GM21717 (cell line): ENCODE results near the gene NDUFS3.

Source experiments
- ATAC-seq: cut with Tn5 transposase; IDR thresholded peaks from one replicate; pipeline ENCODE4 v1.9.1; 2021; ENCODE audit warnings: mild to moderate bottlenecking, moderate library complexity; ENCODE audit not compliant: unreplicated experiment

The NDUFS3 gene

GRCh38 chr11:47589584-47589976 lies 10.7 kb downstream of the NDUFS3 start:
- ATAC-seq: no peak

DNA sequence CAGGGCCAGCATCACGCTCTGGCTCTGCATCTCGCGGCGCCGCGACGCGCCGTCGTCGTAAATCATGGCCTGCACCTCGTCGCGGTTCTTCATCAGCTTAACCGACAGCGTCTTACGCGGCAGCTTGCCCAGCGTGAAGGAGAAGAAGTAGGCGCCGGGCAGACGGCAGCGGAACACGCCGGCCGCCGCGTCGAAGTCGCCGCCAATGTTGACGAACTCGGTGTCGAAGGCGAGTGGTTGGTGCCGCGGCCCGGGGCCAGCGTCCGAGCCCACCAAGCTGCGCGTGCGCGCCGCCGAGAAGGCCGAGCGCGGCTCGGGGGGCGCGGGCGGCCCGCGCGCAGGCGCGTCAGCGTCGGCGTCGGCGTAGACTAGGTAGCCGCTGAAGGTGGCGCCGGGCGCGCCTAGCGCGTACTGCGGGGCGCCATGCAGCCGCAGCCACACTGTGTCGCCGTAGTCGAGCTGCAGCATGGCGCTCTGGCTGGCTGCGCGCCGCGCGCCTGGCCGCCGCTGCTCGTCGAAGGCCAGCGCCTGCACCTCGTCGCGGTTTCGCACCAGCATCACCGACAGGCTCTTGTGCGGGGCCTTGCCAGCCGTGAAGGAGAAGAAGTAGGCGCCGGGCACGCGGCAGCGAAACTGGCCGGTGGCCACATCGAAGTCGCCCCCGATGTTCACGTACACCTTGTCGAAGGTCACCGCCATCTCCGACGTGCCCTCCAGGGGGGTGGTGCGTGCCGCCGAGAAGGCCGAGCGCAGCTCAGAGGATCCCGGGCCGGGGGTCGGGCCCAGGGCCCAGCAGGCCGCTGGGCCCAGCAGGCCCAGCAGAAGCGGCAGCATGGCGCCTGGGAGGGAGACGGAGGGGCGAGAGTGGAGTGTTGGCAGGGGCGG lies 11.3 kb downstream of the NDUFS3 start:
- no peak for ATAC-seq

GRCh38 chr11:47591764-47592163 lies 12.9 kb downstream of the NDUFS3 start:
- no peak for ATAC-seq

- no peak for ATAC-seq
These were observed 13.4 kb downstream of the NDUFS3 start for GRCh38 chr11:47592251-47592650.

- no peak for ATAC-seq
These were observed 14.1 kb downstream of the NDUFS3 start for GRCh38 chr11:47592970-47593369.

GRCh38 chr11:47593492-47593933 lies 14.6 kb downstream of the NDUFS3 start:
- ATAC-seq: no peak

- no peak for ATAC-seq
These were observed 15.3 kb downstream of the NDUFS3 start, which contains the start of gene C1QTNF4 for GRCh38 chr11:47593934-47594855. Gene C1QTNF4 (minus strand): TSS chr11:47594411. CDS start chr11:47590810, 3,601 bp downstream.

- no peak for ATAC-seq
These were observed 16.2 kb downstream of the NDUFS3 start for GRCh38 chr11:47595029-47595428.

- no peak for ATAC-seq
These were observed 17.1 kb downstream of the NDUFS3 start for GRCh38 chr11:47595967-47596366.

DNA sequence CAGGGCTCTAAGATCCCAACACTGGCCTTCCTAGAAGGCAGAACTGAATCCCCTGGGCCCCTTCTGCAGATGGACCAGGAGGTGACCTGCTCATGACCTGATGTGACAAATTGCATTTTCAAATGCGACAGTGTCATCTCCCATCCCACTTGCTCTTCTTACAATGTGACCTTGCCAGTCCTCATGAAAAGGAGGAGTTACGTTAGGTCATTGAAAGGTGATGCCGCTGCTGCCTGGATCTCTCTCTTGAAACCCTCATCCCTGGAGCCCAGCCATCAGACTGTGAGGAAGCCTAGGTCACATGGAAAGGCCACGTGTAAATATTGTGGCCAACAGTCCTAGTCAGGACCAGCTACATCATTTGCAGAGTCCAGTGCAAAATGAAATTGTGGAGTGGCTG lies 21.0 kb downstream of the NDUFS3 start:
- no peak for ATAC-seq

DNA sequence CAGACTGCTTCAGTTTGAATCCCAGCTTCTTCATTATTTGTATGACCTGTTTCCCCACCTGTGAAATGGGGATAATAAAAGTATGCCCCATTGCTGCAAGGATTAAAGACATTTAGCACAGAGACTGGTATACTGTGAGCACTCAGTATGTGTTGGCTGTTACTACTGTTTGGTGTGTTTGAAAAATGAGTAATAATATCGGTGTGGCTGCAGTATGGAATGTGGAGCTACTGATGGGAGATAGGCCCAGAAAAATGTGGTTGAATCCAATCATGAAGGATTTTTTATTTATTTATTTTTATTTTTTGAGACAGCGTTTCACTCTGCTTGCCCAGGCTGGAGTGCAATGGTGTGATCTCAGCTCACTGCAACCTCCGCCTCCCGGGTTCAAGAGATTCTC lies 24.4 kb downstream of the NDUFS3 start:
- no peak for ATAC-seq

DNA sequence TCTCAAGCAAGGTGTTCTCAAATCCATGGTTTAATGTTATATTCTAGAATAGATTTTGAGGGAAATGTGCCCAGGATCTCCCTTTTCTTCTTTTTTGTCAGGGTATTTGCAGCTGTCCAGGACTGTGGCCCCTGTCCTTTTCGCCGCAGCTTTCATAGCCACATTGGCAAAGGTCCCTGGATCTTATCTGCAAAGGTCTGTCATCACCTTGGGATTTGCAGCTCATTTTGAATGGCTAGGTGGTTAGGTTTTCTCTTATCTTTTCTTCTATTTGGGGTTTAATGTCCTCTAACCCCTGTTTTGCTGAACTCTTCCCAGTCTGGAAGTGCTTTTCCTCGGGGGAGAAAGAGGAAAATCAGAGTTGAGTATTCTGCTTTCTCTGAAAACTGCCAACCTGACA lies 27.0 kb downstream of the NDUFS3 start:
- no peak for ATAC-seq

DNA sequence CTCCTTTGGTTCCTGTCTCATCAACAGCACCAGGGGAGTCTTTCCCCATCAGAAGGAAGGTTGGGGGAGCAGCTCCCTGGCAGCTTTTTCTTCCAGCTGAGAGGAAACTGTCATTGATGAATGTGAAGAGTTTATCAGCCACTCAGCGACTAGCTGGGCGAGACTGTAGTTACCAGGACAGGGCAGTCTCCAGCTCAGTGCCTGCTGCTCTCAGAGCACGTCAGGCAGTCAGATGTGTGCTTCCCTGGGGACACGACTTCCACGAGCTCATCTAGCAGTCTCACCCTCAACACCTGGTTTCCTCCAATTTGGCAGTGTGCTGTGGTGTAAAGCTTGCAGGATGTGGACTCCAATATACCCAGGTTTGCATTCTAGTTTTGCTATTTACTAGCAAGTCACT lies 27.9 kb downstream of the NDUFS3 start:
- ATAC-seq: no peak

- ATAC-seq: no peak
These were observed 28.5 kb downstream of the NDUFS3 start for GRCh38 chr11:47607380-47607779.

DNA sequence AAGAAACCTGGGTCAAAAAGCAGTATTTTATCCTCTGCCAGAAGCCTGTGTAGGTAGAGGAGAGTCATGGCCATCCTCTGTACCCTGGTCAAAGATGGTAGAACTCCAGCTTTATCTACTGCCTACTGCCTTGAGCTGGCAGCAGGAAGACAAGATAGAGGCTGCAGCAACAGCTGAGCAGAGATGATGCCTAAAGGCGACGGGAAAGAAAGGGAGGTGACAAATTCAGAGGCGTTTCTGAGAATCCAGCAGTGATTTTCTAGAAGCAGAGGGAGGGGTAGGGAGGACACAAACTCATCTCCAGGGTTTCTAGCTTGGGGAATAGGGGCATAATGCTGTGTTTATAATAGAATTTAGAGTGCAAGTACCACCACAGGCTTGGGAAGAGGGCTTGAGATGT lies 30.8 kb downstream of the NDUFS3 start:
- no peak for ATAC-seq

GRCh38 chr11:47611348-47611794 lies 32.5 kb downstream of the NDUFS3 start:
- ATAC-seq: no peak

DNA sequence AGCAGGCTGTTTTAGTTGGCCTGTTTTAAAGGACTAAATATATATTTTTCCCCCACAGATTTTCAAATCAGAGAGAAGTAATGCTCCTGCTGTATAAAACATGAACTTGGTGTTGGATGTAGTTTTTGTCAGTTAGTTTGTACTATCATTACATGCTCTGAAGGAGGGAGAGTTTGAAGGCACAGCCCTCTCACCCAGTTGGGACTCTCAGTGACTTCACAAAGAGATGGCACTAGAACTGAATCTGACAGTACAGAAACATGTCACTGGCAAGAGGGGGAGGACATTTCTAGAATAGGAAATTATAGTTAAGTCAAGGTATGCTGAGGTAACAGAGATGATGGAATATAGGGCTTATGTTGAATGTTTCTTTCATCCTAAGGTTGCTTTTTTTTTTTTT lies 36.4 kb downstream of the NDUFS3 start:
- ATAC-seq: no peak

DNA sequence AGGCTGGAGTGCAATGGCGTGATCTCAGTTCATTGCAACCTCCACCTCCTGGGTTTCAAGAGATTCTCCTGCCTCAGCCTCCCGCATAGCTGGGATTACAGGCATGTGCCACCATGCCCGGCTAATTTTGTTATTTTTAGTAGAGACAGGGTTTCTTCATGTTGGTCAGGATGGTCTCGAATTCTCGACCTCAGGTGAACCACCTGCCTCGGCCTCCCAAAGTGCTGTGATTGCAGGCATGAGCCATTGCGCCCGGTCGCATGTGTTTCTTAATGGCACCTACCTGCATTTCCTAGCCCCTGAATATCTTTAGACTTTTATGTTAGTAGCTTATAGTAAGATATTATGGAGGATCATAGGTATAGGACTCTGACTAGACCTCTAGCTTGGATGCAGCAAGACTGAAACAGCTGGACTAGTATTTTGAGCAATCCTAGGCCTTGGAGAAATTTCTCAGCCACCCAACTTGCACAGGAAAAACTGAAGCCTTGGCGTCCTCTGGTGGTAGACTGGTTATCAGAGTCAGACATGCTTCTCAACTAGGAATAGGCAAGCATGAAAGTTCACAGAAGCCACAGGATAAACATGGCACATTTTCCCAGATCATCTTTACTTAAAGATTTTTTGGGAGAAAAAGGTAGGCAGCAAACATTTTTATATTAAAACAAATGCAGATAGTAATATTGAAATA lies 38.0 kb downstream of the NDUFS3 start:
- no peak for ATAC-seq

GRCh38 chr11:47617417-47617809 lies 38.5 kb downstream of the NDUFS3 start:
- no peak for ATAC-seq

DNA sequence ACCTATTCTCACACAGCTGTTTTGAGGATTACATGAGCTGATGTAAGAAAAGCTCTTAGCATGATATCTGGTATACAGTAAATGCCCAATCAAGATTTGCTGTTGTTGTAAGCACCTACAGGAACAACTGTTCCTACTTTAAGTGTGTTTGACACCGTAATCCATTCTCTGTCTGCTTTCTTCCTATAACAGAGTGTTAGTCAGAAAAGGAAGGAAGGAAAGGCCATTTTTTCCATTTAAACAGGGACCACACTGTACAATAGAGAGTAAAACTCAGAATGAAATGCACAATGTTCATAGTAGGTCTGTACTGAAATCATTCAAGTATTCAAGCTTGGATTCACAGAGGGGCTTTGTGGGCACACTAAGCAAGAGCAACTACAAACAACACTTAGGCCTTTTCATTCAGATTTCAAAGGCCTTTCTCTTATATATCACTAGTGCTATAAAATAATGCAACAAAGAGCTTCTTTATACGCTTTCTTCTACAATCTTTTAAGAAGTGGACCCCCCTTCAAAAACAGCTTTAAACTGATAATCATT lies 42.0 kb downstream of the NDUFS3 start:
- ATAC-seq: no peak

- no peak for ATAC-seq
These were observed 47.4 kb downstream of the NDUFS3 start for GRCh38 chr11:47626234-47626633.
